Measurements from ENCODE around the gene SLC39A6.

SLC39A6 gene

DNA sequence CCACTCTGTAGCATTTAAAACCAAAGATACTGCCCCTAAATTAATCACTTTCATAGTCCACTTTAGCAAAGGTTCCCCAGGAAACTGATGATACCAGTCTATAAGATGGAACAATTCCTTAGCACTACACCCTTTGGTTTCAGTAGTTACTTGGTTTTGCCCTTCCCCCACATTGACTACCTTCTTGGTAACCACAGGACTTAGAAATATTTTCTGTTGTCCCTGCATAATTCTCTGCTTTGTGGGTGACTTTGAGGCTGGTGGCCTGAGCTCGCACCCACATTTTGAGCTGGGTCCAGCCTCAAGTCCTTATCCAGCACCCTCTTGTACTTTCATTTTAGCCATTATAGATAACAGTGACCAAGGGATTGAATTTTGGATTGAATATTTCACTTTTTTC is 23.6 kb upstream of the SLC39A6 start:
- TF ChIP-seq, protein P1, sequence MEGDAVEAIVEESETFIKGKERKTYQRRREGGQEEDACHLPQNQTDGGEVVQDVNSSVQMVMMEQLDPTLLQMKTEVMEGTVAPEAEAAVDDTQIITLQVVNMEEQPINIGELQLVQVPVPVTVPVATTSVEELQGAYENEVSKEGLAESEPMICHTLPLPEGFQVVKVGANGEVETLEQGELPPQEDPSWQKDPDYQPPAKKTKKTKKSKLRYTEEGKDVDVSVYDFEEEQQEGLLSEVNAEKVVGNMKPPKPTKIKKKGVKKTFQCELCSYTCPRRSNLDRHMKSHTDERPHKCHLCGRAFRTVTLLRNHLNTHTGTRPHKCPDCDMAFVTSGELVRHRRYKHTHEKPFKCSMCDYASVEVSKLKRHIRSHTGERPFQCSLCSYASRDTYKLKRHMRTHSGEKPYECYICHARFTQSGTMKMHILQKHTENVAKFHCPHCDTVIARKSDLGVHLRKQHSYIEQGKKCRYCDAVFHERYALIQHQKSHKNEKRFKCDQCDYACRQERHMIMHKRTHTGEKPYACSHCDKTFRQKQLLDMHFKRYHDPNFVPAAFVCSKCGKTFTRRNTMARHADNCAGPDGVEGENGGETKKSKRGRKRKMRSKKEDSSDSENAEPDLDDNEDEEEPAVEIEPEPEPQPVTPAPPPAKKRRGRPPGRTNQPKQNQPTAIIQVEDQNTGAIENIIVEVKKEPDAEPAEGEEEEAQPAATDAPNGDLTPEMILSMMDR (IDR thresholded peaks at IDR 0.05): no peak

DNA sequence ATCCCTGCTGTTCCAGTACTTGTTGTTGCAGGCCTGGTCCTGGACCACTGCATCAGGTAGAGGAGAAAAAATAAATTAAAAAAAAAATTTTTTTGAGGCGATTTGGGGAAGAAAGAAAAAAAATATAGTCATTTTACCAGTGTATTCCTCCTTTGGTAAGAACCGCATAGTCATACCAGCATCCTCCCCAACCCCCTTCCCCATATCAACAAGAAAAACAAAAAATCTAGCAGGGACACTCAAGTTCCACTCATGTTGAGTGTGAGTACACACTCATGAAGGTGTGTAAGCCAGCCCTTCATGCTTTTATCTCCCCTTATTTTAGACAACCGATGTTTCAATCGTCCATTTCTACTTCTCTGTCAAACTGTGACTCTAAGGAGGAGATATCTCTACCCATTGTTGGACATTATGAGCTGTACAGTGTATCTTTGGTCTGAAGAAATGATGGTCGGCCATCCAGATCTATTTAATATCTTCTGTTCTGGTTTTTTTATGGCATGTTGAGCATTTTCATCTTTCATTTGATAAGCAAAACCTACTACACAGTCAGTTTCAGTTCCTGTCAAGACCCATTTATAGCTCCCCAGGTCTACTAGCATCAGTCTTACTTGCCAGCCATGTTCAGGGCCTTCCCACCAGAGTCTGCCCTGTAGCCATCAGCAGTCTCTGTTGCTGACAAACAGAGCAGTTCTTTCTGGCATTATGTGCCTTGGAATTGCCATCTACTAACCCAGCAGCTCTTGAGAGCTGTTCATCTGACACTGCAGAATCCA is 20.6 kb upstream of the SLC39A6 start:
- TF ChIP-seq, protein P1 (IDR thresholded peaks at IDR 0.05): no peak

DNA sequence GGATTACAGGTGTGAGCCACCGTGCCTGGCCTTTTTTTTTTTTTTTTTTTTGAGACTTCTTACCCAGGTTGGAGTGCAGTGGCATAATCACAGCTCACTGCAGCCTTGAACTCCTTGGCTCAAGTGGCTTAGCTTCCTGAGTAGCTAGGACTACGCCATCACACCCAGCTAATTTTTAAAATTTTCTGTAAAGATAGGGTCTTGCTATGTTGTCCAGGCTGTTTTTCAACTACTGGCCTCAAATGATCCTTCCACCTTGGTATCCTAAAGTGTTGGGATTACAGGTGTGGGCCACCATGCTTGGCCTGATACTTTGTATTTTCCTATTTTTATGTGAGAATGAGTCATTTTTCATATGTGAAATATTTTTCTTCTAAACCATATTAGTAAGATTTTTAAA is 14.3 kb upstream of the SLC39A6 start:
- TF ChIP-seq, protein P1 (IDR thresholded peaks at IDR 0.05): no peak

DNA sequence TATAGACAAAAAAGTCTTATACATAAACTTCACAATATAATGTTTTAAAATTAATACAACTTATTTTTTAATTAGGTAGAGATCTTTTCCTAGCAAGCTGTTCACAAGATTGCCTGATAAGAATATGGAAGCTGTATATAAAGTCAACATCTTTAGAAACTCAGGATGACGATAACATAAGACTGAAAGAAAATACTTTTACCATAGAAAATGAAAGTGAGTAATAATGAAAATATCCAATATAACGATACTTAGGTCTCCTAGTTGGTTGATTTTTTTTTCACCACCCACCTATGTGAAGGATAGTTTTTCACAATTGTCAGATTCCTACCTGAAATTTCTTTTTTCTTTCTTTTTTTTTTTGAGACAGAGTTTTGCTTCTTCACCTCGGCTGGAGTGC is 13.6 kb upstream of the SLC39A6 start:
- TF ChIP-seq, protein P1 (IDR thresholded peaks at IDR 0.05): no peak

DNA sequence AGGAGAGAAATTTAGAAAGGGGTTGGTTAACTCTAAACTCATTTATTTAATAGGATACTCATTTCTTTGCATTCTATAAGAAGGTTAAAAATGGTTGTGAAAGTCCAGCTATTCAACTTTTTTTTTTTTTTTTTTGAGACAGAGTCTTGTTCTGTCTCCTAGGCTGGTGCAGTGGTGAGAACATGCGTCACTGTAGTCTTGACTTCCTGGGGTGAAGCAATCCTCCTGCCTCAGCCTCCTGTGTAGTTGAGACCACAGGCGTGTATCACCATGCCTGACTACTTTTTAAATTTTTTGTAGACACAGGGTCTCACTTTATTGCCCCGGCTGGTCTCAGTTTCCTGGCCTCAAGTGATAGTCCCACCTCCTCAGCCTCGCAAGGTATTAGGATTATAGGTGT is 12.4 kb upstream of the SLC39A6 start:
- TF ChIP-seq, protein P1 (IDR thresholded peaks at IDR 0.05): no peak

DNA sequence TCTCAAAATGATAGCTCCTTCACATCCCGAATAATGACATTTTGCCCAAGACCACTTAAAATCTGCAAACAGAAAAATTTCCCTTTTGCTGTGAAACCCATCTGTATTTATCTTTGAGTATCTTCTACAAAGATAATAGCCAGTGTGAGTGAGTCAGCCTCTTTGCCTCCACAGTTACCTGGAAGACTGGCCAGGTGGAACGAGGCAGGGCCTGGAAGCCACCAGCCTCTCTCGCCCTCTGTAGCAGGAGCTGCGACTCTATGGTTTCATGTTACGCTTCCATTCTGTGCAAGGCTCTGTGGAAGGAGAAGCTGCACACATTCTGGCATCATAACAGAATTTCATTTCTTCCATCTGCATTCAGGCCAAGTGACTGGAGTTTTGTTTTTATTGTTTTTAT is 10.1 kb upstream of the SLC39A6 start:
- TF ChIP-seq, protein P1 (IDR thresholded peaks at IDR 0.05): no peak

DNA sequence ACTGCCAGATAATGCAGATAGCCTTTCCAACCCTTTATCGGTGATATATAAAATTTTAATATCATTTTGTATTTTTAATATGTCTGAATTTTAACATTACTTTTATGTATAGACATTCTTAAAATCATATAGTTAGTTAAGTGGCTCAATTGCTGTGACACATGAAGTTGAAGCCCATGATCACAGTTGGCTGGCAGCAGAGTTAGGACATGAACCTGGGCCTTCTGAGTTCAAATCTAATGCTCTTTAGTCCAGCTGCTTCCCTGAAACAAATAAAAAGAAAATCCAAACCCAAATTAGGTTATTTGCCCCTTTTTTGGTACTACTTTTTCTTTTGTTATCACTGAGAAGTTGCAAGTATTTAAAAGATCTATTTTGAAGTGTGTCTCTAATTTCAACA is 6.1 kb upstream of the SLC39A6 start:
- TF ChIP-seq, protein P1 (IDR thresholded peaks at IDR 0.05): no peak

DNA sequence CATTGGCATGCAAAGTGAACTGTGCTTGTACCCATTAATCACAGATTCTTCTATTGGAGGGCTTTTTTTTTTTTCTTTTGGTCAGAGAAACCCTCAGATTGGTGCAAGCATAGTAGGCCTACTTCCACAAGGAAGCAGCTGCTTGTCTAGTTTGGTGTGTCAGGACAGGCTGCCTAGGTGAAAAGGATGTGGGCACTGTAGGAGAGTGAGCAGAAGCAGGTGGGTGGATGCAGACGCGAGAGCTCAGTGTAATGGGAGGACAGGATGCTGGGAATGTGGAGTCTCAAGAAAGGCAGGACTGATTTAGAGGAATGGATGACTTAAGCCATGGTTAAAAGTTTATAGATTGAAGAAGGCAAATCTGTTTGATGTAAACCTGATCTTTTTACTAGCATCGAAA is 3.6 kb upstream of the SLC39A6 start:
- TF ChIP-seq, protein P1 (IDR thresholded peaks at IDR 0.05): no peak
